HepG2 (cell line): Measurements from ENCODE around the gene BPIFA2. TPM values are rescaled to one million over a fixed set of nuclear protein-coding genes. Genes with fewer than 3 reads are reported as not detected.

Experiments used
- AKNA ChIP-seq: sonication (generic); formaldehyde crosslinking; IDR thresholded peaks from 2 replicates; pipeline ENCODE4 v1.4.0; 2020; ENCODE audit warnings: missing genetic modification reagents, borderline replicate concordance
- CEBPB ChIP-seq: IDR thresholded peaks from 2 replicates; pipeline ENCODE4 v1.6.1; 2011; ENCODE audit warnings: low read depth, low read length, improper control_type of control experiment, borderline replicate concordance
- FOSL2 ChIP-seq: sonication (generic); formaldehyde crosslinking; IDR thresholded peaks from 2 replicates; pipeline ENCODE4 v1.4.0; 2020; ENCODE audit warnings: missing genetic modification reagents
- U2AF1 ChIP-seq: fragments of 200-400 bp; formaldehyde crosslinking; optimal IDR thresholded peaks from 2 replicates; pipeline ENCODE3; 2017; ENCODE audit warnings: mild to moderate bottlenecking, low read depth, low read length
- ZFP62 ChIP-seq: sonication (generic); formaldehyde crosslinking; IDR thresholded peaks from 2 replicates; pipeline ENCODE4 v1.4.0; 2020; ENCODE audit warnings: missing genetic modification reagents
- ZNF121 ChIP-seq: sonication (generic); formaldehyde crosslinking; IDR thresholded peaks from 2 replicates; pipeline ENCODE4 v1.5.0; 2020; ENCODE audit warnings: mild to moderate bottlenecking, missing genetic modification reagents
- ZNF263 ChIP-seq: sonication (generic); formaldehyde crosslinking; IDR thresholded peaks from 2 replicates; pipeline ENCODE4 v1.4.0; 2020; ENCODE audit warnings: missing genetic modification reagents
- ZNF878 ChIP-seq: sonication (generic); formaldehyde crosslinking; IDR thresholded peaks from 2 replicates; pipeline ENCODE4 v1.8.1; 2023; ENCODE audit warnings: mild to moderate bottlenecking, missing genetic modification reagents, moderate library complexity
- polyA plus RNA-seq, 8 experiments: library from polyadenylated mRNA; depleted of rRNA in 3 of 8; stranded (reverse) in 7 of 8; unstranded in 1 of 8; fragments of >200 nt; fragmentation: Illumina TruSeq in 4 of 8; extraction: Trizol in 4 of 8; gene quantifications; 2 replicates each; pipeline versions ENCODE4 v1.2.1 to v1.2.3, GENCODE V29; 2011 to 2016; ENCODE audit warnings: low read depth in 4 of 8, missing spikeins in 1 of 8, mixed read lengths in 1 of 8; ENCODE audit not compliant: insufficient read depth in 1 of 8
- total RNA-seq, 5 experiments: library from RNA; depleted of rRNA; stranded (reverse); fragments of >200 nt; fragmentation: Illumina TruSeq; extraction: Trizol; gene quantifications; 2 replicates each; pipeline ENCODE4 v1.2.3, GENCODE V29; 2016; ENCODE audit warnings: low read depth in 1 of 5
- TF ChIP-seq, protein P1 (sequence below): sonication (generic); formaldehyde crosslinking; IDR thresholded peaks from 2 replicates; pipeline ENCODE4 v1.4.0; 2020; ENCODE audit warnings: mild to moderate bottlenecking, missing genetic modification reagents, borderline replicate concordance
- TF ChIP-seq, protein P2 (sequence below), 2 experiments: fragments of 450-650 bp in 1 of 2; sonication (generic) in 1 of 2; formaldehyde crosslinking; IDR thresholded peaks; 2 replicates each; pipeline versions ENCODE4 v1.5.0 to v1.8.0; 2020 to 2022; ENCODE audit warnings: mild to moderate bottlenecking in 1 of 2, missing genetic modification reagents in 1 of 2
- TF ChIP-seq, protein P3 (sequence below): sonication (generic); formaldehyde crosslinking; conservative IDR thresholded peaks from 2 replicates; pipeline ENCODE4 v1.4.0; 2020; ENCODE audit warnings: missing genetic modification reagents
- TF ChIP-seq, protein P4 (sequence below): sonication (generic); formaldehyde crosslinking; IDR thresholded peaks from 2 replicates; pipeline ENCODE4 v1.5.0; 2020; ENCODE audit warnings: missing genetic modification reagents
- TF ChIP-seq, protein P5 (sequence below): IDR thresholded peaks from 2 replicates; pipeline ENCODE4 v1.6.1; 2018; ENCODE audit warnings: missing genetic modification reagents

Gene BPIFA2
- total and polyA plus RNA-seq, 2 of the 13 experiments (the other 11 are each of a cell fraction or from before 2014, with no cell fraction given): not detected

DNA sequence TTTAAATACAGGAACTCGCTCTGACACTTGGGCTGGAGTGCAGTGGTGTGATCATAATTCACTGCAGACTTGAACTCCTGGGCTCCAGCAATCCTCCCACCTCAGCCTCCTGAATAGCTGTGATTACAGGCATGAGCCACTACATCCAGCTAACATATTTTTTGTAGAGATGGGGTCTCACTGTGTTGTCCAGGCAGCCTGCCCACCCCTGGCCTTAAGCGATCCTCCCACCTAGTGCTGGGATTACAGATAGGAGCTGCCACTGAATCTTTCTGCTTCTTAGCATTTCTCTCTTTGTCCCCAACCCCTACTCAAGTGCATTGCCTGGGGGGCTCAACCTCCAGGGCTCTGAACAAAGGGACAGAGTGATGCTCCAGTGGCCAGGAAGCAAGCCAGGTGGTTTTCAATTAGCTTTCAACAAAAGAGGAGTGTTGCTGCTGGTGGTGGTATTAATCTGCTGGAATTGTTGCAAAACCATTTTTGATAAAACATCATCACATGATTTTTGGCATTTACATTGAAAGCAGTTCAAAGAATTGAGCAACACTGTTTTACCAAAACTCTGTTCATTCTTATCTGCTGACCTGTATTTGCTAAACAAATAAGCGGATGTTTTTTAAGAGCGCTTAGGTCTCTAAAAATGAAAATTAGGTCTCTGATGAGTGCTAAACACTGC is 40.4 kb upstream of the BPIFA2 start (continued):
- TF ChIP-seq AKNA (no peak), FOSL2 (CRISPR knock-in tag) (peak; percentile 61), ZFP62 (CRISPR knock-in tag) (no peak), CEBPB (peak; percentile 90), ZNF263 (no peak), U2AF1 (no peak), ZNF878 (CRISPR knock-in tag) (no peak), ZNF121 (CRISPR knock-in tag) (peak; percentile 96)
- TF ChIP-seq, protein P1, sequence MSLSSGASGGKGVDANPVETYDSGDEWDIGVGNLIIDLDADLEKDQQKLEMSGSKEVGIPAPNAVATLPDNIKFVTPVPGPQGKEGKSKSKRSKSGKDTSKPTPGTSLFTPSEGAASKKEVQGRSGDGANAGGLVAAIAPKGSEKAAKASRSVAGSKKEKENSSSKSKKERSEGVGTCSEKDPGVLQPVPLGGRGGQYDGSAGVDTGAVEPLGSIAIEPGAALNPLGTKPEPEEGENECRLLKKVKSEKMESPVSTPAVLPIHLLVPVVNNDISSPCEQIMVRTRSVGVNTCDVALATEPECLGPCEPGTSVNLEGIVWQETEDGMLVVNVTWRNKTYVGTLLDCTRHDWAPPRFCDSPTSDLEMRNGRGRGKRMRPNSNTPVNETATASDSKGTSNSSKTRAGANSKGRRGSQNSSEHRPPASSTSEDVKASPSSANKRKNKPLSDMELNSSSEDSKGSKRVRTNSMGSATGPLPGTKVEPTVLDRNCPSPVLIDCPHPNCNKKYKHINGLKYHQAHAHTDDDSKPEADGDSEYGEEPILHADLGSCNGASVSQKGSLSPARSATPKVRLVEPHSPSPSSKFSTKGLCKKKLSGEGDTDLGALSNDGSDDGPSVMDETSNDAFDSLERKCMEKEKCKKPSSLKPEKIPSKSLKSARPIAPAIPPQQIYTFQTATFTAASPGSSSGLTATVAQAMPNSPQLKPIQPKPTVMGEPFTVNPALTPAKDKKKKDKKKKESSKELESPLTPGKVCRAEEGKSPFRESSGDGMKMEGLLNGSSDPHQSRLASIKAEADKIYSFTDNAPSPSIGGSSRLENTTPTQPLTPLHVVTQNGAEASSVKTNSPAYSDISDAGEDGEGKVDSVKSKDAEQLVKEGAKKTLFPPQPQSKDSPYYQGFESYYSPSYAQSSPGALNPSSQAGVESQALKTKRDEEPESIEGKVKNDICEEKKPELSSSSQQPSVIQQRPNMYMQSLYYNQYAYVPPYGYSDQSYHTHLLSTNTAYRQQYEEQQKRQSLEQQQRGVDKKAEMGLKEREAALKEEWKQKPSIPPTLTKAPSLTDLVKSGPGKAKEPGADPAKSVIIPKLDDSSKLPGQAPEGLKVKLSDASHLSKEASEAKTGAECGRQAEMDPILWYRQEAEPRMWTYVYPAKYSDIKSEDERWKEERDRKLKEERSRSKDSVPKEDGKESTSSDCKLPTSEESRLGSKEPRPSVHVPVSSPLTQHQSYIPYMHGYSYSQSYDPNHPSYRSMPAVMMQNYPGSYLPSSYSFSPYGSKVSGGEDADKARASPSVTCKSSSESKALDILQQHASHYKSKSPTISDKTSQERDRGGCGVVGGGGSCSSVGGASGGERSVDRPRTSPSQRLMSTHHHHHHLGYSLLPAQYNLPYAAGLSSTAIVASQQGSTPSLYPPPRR (CRISPR knock-in tag): peak; percentile 44; the same call in 1 of the 2 replicates
- TF ChIP-seq, protein P2, sequence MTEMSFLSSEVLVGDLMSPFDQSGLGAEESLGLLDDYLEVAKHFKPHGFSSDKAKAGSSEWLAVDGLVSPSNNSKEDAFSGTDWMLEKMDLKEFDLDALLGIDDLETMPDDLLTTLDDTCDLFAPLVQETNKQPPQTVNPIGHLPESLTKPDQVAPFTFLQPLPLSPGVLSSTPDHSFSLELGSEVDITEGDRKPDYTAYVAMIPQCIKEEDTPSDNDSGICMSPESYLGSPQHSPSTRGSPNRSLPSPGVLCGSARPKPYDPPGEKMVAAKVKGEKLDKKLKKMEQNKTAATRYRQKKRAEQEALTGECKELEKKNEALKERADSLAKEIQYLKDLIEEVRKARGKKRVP (CRISPR knock-in tag; IDR thresholded peaks at IDR 0.05): peak in 1 of 2 experiments; percentile 72; a peak in 1 of 4 replicates
- TF ChIP-seq, protein P3, sequence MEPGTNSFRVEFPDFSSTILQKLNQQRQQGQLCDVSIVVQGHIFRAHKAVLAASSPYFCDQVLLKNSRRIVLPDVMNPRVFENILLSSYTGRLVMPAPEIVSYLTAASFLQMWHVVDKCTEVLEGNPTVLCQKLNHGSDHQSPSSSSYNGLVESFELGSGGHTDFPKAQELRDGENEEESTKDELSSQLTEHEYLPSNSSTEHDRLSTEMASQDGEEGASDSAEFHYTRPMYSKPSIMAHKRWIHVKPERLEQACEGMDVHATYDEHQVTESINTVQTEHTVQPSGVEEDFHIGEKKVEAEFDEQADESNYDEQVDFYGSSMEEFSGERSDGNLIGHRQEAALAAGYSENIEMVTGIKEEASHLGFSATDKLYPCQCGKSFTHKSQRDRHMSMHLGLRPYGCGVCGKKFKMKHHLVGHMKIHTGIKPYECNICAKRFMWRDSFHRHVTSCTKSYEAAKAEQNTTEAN: no peak
- TF ChIP-seq, protein P4, sequence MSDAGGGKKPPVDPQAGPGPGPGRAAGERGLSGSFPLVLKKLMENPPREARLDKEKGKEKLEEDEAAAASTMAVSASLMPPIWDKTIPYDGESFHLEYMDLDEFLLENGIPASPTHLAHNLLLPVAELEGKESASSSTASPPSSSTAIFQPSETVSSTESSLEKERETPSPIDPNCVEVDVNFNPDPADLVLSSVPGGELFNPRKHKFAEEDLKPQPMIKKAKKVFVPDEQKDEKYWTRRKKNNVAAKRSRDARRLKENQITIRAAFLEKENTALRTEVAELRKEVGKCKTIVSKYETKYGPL (CRISPR knock-in tag): 0 out of 2 replicates have a peak, but pooled peaks have one; percentile 53
- TF ChIP-seq, protein P5, sequence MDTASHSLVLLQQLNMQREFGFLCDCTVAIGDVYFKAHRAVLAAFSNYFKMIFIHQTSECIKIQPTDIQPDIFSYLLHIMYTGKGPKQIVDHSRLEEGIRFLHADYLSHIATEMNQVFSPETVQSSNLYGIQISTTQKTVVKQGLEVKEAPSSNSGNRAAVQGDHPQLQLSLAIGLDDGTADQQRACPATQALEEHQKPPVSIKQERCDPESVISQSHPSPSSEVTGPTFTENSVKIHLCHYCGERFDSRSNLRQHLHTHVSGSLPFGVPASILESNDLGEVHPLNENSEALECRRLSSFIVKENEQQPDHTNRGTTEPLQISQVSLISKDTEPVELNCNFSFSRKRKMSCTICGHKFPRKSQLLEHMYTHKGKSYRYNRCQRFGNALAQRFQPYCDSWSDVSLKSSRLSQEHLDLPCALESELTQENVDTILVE (CRISPR knock-in tag): 0 out of 2 replicates have a peak, but pooled peaks have one; percentile 35
